HG02938 (cell line): ENCODE measurements around the gene KRT34.
"Not testable (repeated sequence)": the region's sequence is repeated elsewhere in the genome, so short reads cannot be mapped to it uniquely, and the experiment has no call there.

Experiments used
- ATAC-seq: cut with Tn5 transposase; IDR thresholded peaks from one replicate; pipeline ENCODE4 v1.9.1; 2021; ENCODE audit warnings: mild to moderate bottlenecking, moderate library complexity; ENCODE audit not compliant: unreplicated experiment

The KRT34 gene

DNA sequence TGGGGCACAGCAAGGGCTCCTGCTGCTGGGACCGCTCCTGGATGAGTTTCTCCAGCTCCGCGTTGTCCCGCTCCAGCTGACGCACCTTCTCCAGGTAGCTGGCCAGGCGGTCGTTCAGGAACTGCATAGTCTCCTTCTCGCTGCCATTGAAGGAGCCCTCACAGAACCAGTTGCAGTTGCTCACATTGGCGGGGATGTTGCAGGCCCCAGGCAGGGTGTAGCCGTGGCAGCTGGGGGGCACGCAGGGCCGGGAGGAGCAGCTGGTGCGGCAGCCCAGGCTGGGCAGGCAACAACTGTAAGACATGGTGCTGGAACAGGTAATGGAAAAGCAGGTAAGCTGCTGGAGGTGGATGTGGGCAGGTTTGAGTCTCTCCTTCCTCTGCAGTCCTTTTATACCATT is at the start of gene KRT34:
TSS of gene KRT34 (minus strand) at position 364 of the 400 bp plus-strand sequence. CDS start at position 304, 60 bp downstream.
- not testable (repeated sequence) for ATAC-seq

DNA sequence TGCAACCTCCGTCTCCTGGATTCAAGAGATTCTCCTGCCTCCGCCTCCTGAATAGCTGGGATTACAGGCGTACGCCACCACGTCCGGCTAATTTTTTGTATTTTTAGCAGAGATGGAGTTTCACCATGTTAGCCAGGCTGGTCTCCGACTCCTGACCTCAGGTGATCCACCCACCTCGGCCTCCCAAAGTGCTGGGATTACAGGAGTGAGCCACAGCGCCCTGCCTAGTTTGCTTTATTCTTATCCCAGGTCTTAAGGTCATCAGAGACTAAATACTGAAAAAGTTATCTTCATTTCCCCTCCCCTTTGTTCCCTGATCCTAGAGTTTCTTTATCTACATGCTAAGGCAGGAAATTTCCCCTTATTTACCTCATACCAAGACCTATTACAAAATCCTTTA is 48.3 kb upstream of the KRT34 start:
- ATAC-seq = not testable (repeated sequence)

DNA sequence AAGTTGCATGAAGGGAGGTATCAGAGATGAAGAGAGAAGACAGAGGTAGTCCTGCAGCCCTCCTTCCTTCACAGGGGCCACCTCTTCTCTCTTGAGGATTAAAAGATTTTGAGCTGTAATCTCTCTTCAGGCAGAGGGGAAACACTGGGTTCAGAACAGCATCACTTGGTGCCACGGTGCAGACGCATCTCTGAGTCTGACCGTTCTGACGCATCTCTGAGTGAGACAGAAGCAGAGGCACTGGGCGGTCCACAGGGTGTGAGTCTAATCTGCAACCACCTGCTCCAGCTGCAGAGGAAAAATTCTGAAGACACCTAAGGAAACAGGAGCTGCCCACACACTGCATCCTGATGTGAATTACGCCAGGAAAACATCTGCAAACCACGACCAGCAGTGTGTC is 47.6 kb upstream of the KRT34 start:
- ATAC-seq = no peak

DNA sequence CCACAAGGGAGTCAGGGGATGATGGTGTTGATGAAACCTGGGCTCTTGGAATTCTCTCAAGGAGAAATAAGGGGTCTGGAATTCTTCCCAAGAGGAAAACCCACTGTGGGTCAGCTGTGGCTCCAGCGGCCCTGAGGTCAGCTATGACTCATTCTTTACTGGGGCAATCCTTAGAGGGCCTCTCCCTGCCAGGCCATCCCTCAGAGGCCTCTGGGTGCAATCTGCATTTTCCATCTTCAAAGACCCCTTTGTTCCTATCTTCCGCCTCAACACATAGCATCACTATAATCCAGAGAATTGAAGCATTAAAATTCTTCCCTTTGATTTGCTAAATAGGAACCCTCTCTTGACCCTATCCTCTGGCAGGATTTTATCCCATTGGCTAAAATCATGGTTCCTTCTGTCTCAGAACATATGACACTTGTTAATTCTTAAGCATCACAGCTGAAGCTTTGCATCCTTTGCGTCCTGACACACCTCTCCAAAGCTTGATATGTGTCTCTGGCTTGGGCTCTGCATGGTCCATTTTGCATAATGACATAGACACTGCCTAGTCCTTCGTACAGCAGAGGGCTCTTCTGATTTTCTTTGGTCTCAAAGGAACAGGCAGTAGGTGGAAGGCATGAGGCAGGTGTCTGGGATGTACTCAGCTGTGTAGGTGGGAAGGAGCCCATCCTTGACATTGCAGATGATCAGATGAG is 46.6 kb upstream of the KRT34 start:
- no peak for ATAC-seq

DNA sequence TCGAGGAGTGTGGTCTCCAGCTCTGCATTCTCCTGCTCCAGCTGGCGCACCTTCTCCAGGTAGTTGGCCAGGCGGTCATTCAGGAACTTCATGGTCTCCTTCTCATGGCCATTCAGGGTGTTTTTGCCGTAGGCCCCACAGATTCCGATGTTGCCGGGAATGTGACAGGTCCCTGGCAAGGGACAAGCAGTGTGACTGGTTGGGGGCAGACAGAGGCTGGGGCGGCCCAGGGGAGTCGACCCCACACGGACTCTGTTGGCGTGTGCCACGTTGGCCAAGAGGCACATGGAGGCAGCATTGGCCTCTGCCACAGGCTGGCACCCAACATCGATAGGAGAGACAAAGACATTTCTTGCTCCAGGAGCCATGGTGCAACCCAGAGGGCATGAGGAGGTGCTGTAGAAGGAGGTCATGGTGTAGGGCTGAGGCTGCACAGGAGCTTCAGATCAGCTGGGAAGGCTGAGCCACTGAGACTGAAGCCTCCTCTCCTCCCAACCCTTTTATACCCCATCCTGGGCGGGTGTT is 42.1 kb upstream of the KRT34 start, which contains the start of gene KRT37:
TSS of gene KRT37 (minus strand) at position 475 of the 525 bp plus-strand sequence. CDS start at position 413, 62 bp downstream.
- no peak for ATAC-seq

DNA sequence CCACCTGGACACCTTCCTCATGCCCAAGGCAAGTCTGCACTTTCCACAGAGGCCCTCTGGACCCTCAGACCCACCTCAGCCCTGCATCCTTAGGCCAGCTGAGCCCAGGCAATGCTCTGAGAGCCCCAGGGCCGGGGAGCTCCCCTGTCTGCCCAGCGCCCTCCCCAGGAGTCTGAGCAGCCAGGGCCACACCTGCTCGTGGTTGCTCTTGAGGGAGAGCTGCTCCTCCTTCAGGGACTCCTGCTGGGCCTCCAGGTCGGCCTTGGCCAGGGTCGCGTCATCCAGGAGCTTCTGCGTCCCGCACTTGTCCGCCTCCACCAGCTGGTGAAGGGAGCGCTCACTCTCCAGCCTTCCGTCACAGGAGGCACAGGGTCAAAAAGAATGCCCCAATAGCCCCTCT is 40.5 kb upstream of the KRT34 start:
- ATAC-seq = not testable (repeated sequence)

DNA sequence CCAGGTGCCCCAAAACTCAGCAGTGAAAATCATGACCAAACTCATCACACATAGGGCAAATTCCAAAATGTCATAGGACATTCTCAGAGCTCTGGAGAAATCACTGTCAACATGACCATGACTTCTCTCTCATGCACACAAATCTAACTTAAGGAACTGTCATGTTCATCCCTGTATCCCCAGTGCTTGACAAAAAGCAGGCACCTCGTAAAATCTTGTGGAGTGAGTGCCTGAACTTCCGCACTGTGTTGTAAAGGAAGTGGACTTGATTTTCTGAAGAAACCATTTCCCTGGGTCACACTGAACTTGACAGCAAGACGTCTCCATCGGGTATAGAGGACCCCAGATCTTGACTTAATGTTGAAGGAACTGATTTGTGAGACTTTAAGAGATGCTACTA is 39.5 kb upstream of the KRT34 start:
- no peak for ATAC-seq

DNA sequence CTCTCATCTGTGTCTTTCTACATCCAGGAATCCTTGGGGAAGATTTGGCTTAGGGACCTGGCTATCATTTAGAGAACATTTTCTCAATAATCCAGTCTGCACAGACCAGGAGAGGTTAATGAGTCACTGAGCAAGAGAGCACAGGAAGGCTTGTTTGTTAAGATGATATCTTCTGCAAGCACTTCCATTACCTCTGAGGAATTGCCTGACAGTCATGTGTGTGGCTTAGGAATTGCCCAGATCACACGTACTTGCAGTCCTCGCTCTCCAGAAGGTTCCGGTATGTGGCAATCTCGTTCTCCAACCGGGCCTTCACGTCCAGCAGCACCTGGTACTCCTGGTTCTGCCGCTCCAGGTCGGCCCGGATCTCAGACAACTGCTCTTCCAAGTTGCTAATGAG is 39.0 kb upstream of the KRT34 start:
- no peak for ATAC-seq

DNA sequence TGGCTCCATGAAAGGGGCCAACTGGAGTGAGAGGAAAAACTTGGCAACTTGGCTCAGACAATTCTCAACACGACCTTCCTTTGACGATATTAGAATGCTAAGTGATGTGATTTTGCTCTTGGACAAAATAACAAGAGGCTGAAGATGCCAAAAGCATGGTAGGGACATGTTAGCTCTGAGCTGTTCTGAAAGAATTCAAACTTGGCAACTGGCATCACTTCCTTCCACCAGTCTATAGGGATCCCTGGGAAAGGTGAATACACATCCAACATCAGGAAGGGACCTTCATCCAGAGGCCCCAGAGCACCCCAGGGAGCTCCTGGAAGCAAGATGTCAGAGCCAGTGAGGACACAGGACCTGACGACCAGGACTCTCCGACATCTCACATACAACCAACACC is 38.0 kb upstream of the KRT34 start:
- ATAC-seq = no peak

DNA sequence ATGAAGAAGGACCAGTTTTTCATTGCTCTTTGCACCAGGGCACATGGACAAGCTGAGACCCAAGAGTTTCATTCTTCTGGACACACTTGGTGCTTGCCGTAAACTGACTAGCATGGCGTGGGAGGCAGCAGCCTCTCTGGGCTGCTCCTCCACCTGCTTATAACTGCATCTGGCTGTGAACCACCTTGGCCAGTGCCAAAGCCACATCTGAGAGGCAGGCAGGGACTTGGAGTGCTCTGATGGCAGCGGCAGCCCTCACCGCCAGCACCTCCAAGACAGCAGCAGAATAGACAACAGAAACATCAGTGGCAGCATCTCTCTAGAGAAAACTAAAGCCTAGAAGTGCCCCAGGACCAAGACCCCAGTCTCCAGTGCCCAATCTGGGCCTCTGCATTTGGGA is 37.6 kb upstream of the KRT34 start:
- ATAC-seq = no peak

DNA sequence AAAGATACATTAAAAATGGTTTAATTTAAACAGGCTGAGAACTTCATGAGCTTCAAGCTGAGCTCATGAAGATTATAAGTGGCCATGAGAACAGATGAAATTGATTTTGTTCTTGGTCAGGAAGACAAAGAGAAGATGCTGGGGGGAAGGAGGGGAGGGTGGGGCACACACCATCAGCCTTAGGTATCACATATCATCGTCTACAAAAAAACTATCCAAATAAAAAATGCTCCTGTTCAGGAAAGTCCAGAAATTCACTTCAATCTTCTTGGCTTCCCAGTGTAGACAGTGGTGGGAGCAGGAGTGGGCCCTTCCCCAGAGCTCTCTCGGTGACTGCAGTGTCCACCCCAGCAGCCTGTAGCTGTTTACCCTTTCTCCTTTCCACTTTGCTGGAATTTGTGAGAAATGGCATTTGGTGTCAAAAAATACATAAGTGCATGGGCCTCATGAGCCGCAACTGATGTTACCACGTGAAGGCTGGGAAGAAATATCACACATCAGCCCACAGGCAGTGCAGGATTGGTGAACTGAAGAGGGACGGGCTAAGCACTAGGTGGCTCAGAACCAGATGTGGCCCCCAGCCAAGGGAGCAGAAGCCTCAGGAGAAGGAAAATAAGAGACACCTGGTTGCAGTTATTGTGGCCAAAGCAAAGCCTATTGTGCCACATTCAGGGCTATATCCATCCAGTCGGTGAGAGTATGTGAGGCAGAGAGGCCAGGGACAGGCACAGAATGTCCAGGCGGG is 36.2 kb upstream of the KRT34 start:
- no peak for ATAC-seq

DNA sequence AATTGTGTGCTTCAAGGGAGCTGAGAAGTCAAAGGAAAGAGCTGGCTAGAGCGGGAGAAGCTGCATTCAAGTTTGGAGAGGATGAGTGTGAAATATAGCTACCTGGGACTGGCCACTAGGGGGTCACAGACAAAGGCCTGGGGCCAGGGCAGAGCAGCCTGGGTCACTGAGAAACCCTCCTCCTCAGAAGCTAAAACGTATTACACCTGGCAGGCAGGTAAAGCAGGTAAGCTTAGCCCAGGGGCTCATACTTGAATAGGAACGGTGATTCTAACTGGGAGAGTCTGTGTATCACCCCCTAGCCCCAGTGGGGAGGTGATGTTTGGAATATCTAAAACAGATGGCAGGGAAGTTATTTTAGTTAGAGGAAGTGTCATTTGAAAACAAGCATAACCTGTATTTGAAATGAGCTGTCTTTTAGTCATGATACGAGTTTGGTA is 35.5 kb upstream of the KRT34 start:
- ATAC-seq = no peak

DNA sequence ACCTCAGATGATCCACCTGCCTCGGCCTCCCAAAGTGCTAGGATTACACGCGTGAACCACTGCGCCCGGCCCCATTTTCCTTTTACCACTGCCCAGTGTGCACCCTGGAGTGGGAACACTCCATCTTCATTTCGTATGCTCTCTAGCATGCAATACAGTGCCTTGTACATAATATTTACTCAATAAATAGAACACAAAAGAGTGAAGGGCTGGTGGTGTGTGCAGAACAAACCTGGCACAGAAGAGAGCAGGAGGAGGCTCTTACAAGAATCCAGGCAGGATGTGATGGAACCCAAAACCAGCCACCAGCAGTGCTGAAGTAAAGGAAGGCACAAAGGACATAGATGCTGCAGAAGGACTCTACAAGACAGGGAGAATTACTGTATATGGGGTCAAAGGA is 35.0 kb upstream of the KRT34 start:
- ATAC-seq = no peak

DNA sequence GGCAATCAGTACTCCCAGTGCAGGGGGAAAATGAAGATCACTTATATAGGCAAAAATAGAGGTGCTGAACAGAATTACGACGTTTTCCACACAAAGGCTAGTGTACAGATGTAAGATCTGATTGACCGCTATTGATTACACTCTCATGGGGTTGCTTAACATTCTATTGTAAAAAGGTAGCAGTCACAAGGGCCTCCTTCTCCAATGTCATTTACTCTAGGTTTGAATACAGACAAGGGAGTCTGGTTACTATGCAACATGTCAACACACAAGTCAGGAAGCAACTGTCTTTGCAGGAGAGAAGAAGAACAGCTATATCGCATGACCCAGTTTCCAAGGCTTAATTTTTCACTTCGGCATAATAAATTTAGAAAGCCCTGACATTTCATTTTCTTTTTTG is 34.4 kb upstream of the KRT34 start:
- ATAC-seq = no peak

DNA sequence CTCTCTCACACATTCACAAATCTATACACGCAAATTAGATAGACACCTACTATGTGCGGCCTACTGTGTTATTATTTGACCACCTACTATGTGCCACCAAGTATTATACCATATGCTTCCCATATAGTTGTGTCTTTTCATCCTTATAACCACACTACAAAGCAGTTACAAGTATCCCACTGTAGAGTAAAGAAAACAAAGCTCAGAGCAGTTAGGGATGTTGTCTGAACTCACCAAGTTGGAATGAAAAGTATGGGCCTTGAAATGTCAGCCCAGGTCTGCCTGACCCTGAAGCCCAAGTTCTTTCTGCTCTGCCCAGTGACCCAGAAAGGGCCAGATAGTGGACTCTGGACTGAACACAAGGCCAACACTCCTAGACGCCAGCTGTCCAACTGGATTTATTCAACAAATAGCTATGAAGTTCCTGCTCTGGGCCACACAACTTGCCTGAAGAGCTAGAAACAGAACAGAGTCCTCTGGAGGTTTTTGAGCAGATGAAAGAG is 33.8 kb upstream of the KRT34 start:
- no peak for ATAC-seq

DNA sequence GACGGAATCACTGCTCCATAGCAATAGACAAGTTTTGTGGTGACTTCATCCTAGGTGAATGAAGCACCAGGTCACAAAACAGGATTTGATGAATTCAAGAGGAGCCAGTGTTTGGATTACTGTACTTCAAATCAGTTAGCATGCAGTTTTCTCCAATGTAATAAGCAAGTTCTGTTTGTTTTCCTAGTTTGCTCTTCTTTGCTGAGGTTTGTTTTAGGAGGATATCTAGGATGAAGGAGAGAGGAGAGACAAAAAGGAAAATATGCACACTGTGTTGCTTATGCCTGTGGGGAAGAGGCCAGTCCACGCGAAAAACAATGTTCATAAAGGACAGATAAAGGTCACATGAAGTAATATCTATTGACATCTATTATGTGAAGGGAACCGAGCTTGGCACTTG is 33.3 kb upstream of the KRT34 start:
- no peak for ATAC-seq

DNA sequence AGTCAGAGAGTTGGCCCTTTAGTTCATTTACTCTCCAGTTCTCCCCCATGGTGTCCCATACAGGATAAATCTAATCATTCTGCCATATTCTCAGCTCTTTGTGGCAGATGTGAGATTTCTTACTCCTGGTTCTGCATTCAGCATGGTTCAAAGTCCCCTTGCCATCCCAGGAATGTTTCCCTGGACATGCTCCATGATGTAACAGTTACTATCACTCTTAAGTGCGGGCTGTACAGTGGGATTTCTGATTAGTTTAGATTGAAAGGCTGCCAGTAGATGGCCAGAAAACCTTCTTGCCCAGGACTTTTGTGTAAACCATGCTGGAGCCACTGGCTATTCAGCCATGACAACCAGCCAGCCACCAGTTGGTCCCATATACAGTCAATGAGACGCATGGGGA is 31.9 kb upstream of the KRT34 start:
- no peak for ATAC-seq

DNA sequence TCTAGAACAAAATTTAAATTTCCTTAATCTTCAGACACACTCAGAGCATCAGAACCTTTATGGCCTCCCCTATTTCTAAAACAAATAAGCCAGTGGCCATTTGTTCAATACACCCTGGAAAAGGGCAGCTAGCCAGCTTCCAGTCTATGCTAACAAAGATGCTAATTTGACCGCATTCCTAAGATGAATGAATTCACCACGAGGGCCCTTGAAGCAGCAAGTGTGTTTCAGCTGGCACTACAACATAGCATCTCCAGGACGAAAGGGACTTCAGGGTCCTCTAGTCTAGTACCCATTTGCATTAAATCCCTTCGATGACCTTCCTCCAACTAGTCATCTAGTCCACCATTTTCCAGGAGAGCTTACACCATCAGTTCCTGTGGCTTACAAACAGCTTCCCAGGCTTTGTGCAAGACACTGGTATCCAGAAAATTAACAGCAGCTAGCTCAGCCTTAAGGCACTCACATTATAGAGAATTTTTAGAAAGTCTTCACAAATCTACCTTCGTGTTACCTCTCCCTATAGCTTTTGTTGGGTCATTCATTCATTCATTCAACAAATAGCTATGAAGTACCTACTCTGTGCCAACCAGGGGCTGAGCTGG is 31.3 kb upstream of the KRT34 start:
- no peak for ATAC-seq

DNA sequence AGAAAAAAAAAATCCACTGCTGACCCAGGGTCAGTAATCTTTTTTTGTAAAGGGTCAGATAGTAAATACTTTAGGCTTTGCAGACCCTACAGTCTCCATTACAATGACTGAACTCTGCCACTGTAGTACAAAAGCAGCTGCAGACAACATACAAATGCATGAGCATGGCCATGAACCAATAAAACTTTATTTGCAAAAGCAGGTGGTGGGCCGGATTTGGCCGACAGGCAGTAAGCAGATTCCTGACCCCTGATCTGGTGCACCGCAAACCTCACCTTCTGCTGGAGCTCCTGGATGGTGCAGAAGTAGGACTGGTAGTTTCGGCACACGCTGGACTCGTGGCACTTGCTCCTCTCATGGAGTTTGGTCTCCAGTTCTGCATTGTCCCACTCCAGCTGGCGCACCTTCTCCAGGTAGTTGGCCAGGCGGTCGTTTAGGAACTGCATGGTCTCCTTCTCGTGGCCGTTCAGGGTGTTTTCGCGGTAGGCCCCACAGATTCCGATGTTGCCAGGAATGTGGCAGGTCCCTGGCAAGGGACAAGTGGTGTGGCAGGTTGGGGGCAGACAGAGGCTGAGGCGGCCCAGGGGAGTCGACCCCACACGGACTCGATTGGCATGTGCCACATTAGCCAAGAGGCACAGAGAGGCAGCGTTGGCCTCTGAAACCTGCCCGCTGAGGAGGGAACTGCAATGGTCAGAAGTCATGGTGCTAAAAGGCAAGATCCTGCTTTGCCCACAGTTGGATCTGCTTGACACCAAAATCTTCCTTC is 29.1 kb upstream of the KRT34 start:
- no peak for ATAC-seq

DNA sequence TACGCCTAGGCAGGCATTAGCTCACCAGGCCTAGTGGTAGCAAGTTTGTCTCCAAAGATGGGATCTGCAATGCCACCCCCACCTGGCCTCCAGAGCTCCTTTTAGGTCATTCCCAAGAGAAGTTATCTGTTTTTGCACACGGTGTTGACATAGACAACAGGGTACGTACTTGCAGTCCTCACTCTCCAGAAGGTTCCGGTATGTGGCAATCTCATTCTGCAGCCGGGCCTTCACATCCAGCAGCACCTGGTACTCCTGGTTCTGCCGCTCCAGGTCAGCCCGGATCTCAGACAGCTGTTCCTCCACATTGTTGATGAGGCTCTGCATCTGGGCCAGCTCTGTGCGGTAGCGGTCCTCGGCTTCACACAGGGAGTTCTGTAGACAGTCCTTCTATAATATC is 25.1 kb upstream of the KRT34 start:
- ATAC-seq = no peak

DNA sequence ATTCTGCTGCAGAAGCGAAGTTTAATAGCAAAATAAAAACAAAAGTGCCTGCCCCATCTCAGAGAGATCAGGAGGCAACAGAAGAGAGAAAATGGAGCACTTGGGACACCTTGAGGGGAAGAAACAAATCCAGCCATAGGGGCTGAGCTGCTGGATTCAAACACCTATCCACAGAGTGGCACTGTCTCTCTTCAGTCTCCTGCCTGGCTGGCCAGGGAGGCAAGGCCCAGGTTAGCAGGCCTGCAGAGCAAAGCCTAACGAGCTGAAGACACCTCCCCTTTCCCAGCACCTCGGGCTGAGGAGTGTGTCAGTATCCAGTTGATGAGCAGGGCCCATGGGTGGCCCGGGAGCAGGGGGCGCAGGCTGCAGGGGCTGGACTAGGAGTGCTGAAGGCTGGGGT is 24.1 kb upstream of the KRT34 start:
- no peak for ATAC-seq
